NCI-H146 (cell line): Measurements from ENCODE around the gene RAD51B.

Experiments
- DNase-seq: peaks from one replicate; lab custom pipeline; 2025; lab: John Stamatoyannopoulos, UW

Gene RAD51B

GRCh38 chr14:68492381-68493151, 673.0 kb downstream of the RAD51B start:
- no peak for DNase-seq

GRCh38 chr14:68493152-68493911, 673.8 kb downstream of the RAD51B start:
- no peak for DNase-seq

- DNase-seq: no peak
These were observed 675.8 kb downstream of the RAD51B start for GRCh38 chr14:68495101-68496039.

GRCh38 chr14:68497011-68497410, 677.4 kb downstream of the RAD51B start:
- no peak for DNase-seq

GRCh38 chr14:68499451-68499850, 679.9 kb downstream of the RAD51B start:
- DNase-seq: no peak

GRCh38 chr14:68501171-68501570, 681.6 kb downstream of the RAD51B start:
- no peak for DNase-seq

GRCh38 chr14:68501614-68502052, 682.1 kb downstream of the RAD51B start:
- DNase-seq: no peak

- no peak for DNase-seq
These were observed 682.7 kb downstream of the RAD51B start for GRCh38 chr14:68502230-68502629.

- no peak for DNase-seq
These were observed 683.7 kb downstream of the RAD51B start for GRCh38 chr14:68503186-68503825.

- DNase-seq: no peak
These were observed 685.3 kb downstream of the RAD51B start for GRCh38 chr14:68504861-68505260.

GRCh38 chr14:68506021-68506644, 686.6 kb downstream of the RAD51B start:
- no peak for DNase-seq

- DNase-seq: no peak
These were observed 687.3 kb downstream of the RAD51B start for GRCh38 chr14:68506645-68507419.

- DNase-seq: no peak
These were observed 688.0 kb downstream of the RAD51B start for GRCh38 chr14:68507544-68508081.

- DNase-seq: no peak
These were observed 689.0 kb downstream of the RAD51B start for GRCh38 chr14:68508581-68508980.

GRCh38 chr14:68509188-68509983, 689.8 kb downstream of the RAD51B start:
- no peak for DNase-seq

- no peak for DNase-seq
These were observed 690.9 kb downstream of the RAD51B start for GRCh38 chr14:68510201-68511128.

GRCh38 chr14:68511129-68512047, 691.8 kb downstream of the RAD51B start:
- DNase-seq: no peak
